H1 (cell line): ENCODE results near the gene DTD1. TPM values are rescaled to one million over a fixed set of nuclear protein-coding genes. Genes with fewer than 3 reads are reported as not detected.

Experiments
- CTCF ChIA-PET: fragments of 300-600 bp; sonication (Branson Sonifier 250); formaldehyde crosslinking; loops from one replicate; lab custom pipeline; 2021; ENCODE audit not compliant: partially characterized antibody; lab: Charles Lee
- POLR2A ChIA-PET: fragments of 300-600 bp; sonication (Branson Sonifier 250); formaldehyde crosslinking; loops from one replicate; lab custom pipeline; 2021; ENCODE audit warnings: inconsistent platforms; ENCODE audit not compliant: partially characterized antibody; lab: Charles Lee
- DNase-seq, 2 experiments: peaks; one replicate each; pipeline versions ENCODE4 v3.0.0 to v3.0.0-alpha.2; 2010 to 2022; ENCODE audit warnings: low spot score in 2 of 2, low read depth in 1 of 2, mixed read lengths in 1 of 2
- FAIRE-seq: peaks from 2 replicates; lab custom pipeline; 2011; peaks lifted over from hg19 to GRCh38; lab: Jason Lieb, UNC
- H2AFZ ChIP-seq: 2 replicates; pipeline ENCODE4 v1.8.1; 2012; ENCODE audit warnings: low read length, inconsistent platforms
- H2AK5ac ChIP-seq: 2 replicates; pipeline ENCODE4 v1.6.1; 2013; ENCODE audit warnings: low read depth, low read length
- H2BK120ac ChIP-seq: replicated peaks from 2 replicates; pipeline ENCODE3; 2013; ENCODE audit warnings: low read depth, low read length, inconsistent platforms
- H2BK12ac ChIP-seq: 2 replicates; pipeline ENCODE4 v1.6.1; 2013; ENCODE audit warnings: low read depth, low read length
- H2BK15ac ChIP-seq: 2 replicates; pipeline ENCODE4 v1.6.1; 2013; ENCODE audit warnings: low read length
- H2BK20ac ChIP-seq: 2 replicates; pipeline ENCODE4 v1.6.1; 2013; ENCODE audit warnings: low read length
- H2BK5ac ChIP-seq: 2 replicates; pipeline ENCODE4 v1.6.1; 2013; ENCODE audit warnings: low read depth, low read length
- H3K14ac ChIP-seq: 2 replicates; pipeline ENCODE4 v1.6.1; 2013; ENCODE audit warnings: inconsistent platforms; ENCODE audit not compliant: insufficient read length
- H3K18ac ChIP-seq: 2 replicates; pipeline ENCODE4 v1.6.1; 2013; ENCODE audit warnings: low read length; ENCODE audit errors: extremely low read depth
- H3K23ac ChIP-seq: 2 replicates; pipeline ENCODE4 v1.6.1; 2013; ENCODE audit warnings: inconsistent platforms; ENCODE audit not compliant: insufficient read length
- H3K23me2 ChIP-seq: 2 replicates; pipeline ENCODE4 v1.6.1; 2013; ENCODE audit warnings: low read depth, low read length
- H3K27ac ChIP-seq: 2 replicates; pipeline ENCODE4 v1.6.1; 2011; ENCODE audit warnings: low read depth, low read length, inconsistent platforms
- H3K27me3 ChIP-seq, 4 experiments: replicated peaks in 1 of 4; 1 replicate in 1 of 4; 2 replicates in 3 of 4; pipeline versions ENCODE4 v1.6.1 to v1.8.1; 2011 to 2013; ENCODE audit warnings: low read length in 3 of 4, mild to moderate bottlenecking in 3 of 4, inconsistent platforms in 2 of 4, mixed read lengths in 2 of 4, moderate library complexity in 1 of 4; ENCODE audit not compliant: control insufficient read depth in 3 of 4, insufficient read depth in 3 of 4; ENCODE audit errors: extremely low read depth in 1 of 4
- H3K36me3 ChIP-seq, 4 experiments: 2 replicates each; pipeline versions ENCODE4 v1.6.1 to v1.8.1; 2011 to 2013; ENCODE audit warnings: mild to moderate bottlenecking in 4 of 4, low read length in 3 of 4, moderate library complexity in 2 of 4, control low read depth in 1 of 4, inconsistent platforms in 1 of 4; ENCODE audit not compliant: insufficient read depth in 4 of 4, control insufficient read depth in 2 of 4
- H3K4ac ChIP-seq: replicated peaks from 2 replicates; pipeline ENCODE3; 2013; ENCODE audit warnings: low read length, low read depth, mixed read lengths, inconsistent platforms; ENCODE audit not compliant: insufficient read length
- H3K4me1 ChIP-seq, 4 experiments: replicated peaks in 1 of 4; 1 replicate in 1 of 4; 2 replicates in 3 of 4; pipeline versions ENCODE4 v1.6.1 to v1.8.1; 2011 to 2013; ENCODE audit warnings: low read length in 3 of 4, inconsistent platforms in 2 of 4, mixed read lengths in 1 of 4; ENCODE audit not compliant: insufficient read depth in 4 of 4, control insufficient read depth in 3 of 4
- H3K4me2 ChIP-seq, 2 experiments: 2 replicates each; pipeline versions ENCODE4 v1.6.1 to v1.8.1; 2011 to 2013; ENCODE audit warnings: low read depth in 2 of 2, low read length in 2 of 2, control low read depth in 1 of 2, inconsistent platforms in 1 of 2, mild to moderate bottlenecking in 1 of 2; ENCODE audit not compliant: insufficient read depth in 1 of 2
- H3K4me3 ChIP-seq, 4 experiments: fragments of 200-600, 300-600 bp in 1 of 4; sonication (generic), shearing (Covaris generic), sonication (Bioruptor Twin) in 1 of 4; 2 replicates each; pipeline versions ENCODE4 v1.5.1 to v1.8.1; 2011 to 2016; ENCODE audit warnings: low read length in 4 of 4, low read depth in 3 of 4, control low read depth in 2 of 4, inconsistent platforms in 2 of 4, mild to moderate bottlenecking in 2 of 4, mixed read lengths in 1 of 4, moderate library complexity in 1 of 4; ENCODE audit not compliant: insufficient read depth in 2 of 4; ENCODE audit errors: extremely low read depth in 1 of 4
- H3K56ac ChIP-seq: replicated peaks from 2 replicates; pipeline ENCODE3; 2013; ENCODE audit warnings: low read depth, mild to moderate bottlenecking, mixed read lengths, low read length, inconsistent platforms; ENCODE audit not compliant: insufficient read length
- H3K79me1 ChIP-seq: 2 replicates; pipeline ENCODE4 v1.6.1; 2013; ENCODE audit warnings: low read depth, low read length, control low read depth
- H3K79me2 ChIP-seq, 2 experiments: 2 replicates each; pipeline versions ENCODE4 v1.6.1 to v1.8.1; 2012 to 2013; ENCODE audit warnings: low read length in 2 of 2, mild to moderate bottlenecking in 2 of 2, inconsistent platforms in 1 of 2; ENCODE audit not compliant: insufficient read depth in 2 of 2, control insufficient read depth in 1 of 2
- H3K9ac ChIP-seq, 4 experiments: replicated peaks in 1 of 4; 1 replicate in 1 of 4; 2 replicates in 3 of 4; pipeline versions ENCODE4 v1.6.1 to v1.8.1; 2011 to 2013; ENCODE audit warnings: low read depth in 3 of 4, low read length in 3 of 4, control low read depth in 2 of 4, mild to moderate bottlenecking in 2 of 4, moderate library complexity in 2 of 4, inconsistent platforms in 1 of 4; ENCODE audit errors: extremely low read depth in 1 of 4
- H3K9me3 ChIP-seq, 2 experiments: 2 replicates each; pipeline versions ENCODE4 v1.6.1 to v1.8.1; 2012 to 2013; ENCODE audit warnings: mild to moderate bottlenecking in 2 of 2, moderate library complexity in 2 of 2, control low read depth in 1 of 2, inconsistent platforms in 1 of 2, low read depth in 1 of 2, low read length in 1 of 2, mixed read lengths in 1 of 2; ENCODE audit not compliant: insufficient read depth in 2 of 2
- H4K20me1 ChIP-seq, 2 experiments: replicated peaks in 1 of 2; 2 replicates each; pipeline versions ENCODE3 to v1.8.1; 2011 to 2013; ENCODE audit warnings: inconsistent platforms in 2 of 2, low read length in 2 of 2, mild to moderate bottlenecking in 1 of 2; ENCODE audit not compliant: insufficient read depth in 2 of 2, control insufficient read depth in 1 of 2
- H4K5ac ChIP-seq: 2 replicates; pipeline ENCODE4 v1.6.1; 2013; ENCODE audit warnings: low read length, low read depth, mixed read lengths, inconsistent platforms; ENCODE audit not compliant: insufficient read length
- H4K8ac ChIP-seq: 2 replicates; pipeline ENCODE4 v1.8.0; 2013; ENCODE audit warnings: mild to moderate bottlenecking, moderate library complexity, low read length, inconsistent platforms; ENCODE audit not compliant: insufficient read depth; ENCODE audit errors: extremely low read depth
- H4K91ac ChIP-seq: replicated peaks from 2 replicates; pipeline ENCODE3; 2013; ENCODE audit warnings: low read length, mixed read lengths, inconsistent platforms; ENCODE audit not compliant: insufficient read length
- ATF3 ChIP-seq: IDR thresholded peaks from 2 replicates; pipeline ENCODE4 v1.6.1; 2011; ENCODE audit warnings: low read depth, mild to moderate bottlenecking, low read length; ENCODE audit not compliant: insufficient read depth
- CHD2 ChIP-seq: IDR thresholded peaks from 2 replicates; pipeline ENCODE4 v1.6.1; 2012; ENCODE audit warnings: low read length, improper control_type of control experiment
- FOSL1 ChIP-seq: IDR thresholded peaks from 2 replicates; pipeline ENCODE4 v1.6.1; 2011; ENCODE audit warnings: mild to moderate bottlenecking, low read depth, low read length, moderate library complexity; ENCODE audit not compliant: insufficient read depth
- GABPA ChIP-seq: IDR thresholded peaks from 2 replicates; pipeline ENCODE4 v1.6.1; 2011; ENCODE audit warnings: mild to moderate bottlenecking, low read length, moderate library complexity, borderline replicate concordance; ENCODE audit not compliant: insufficient read depth
- HDAC6 ChIP-seq: IDR thresholded peaks from one replicate; pipeline ENCODE4 v1.7.1; 2012; ENCODE audit warnings: low read depth, mild to moderate bottlenecking, inconsistent platforms, low read length, moderate library complexity
- KDM1A ChIP-seq: fragments of 200-600, 300-600 bp; sonication (generic); IDR thresholded peaks from 2 replicates; pipeline ENCODE4 v1.7.1; 2016; ENCODE audit warnings: mild to moderate bottlenecking, low read length, borderline replicate concordance
- RAD21 ChIP-seq, 2 experiments: IDR thresholded peaks in 1 of 2; conservative IDR thresholded peaks in 1 of 2; 2 replicates each; pipeline ENCODE4 v1.6.1; 2011; ENCODE audit warnings: low read depth in 2 of 2, low read length in 2 of 2, improper control_type of control experiment in 1 of 2, inconsistent platforms in 1 of 2, mild to moderate bottlenecking in 1 of 2, moderate library complexity in 1 of 2
- TAF1 ChIP-seq: IDR thresholded peaks from 2 replicates; pipeline ENCODE4 v1.6.1; 2011; ENCODE audit warnings: mild to moderate bottlenecking, low read depth, low read length
- TAF7 ChIP-seq: optimal IDR thresholded peaks from 2 replicates; pipeline ENCODE3; 2011; ENCODE audit warnings: low read depth, mild to moderate bottlenecking, inconsistent platforms, low read length, moderate library complexity, borderline replicate concordance
- TEAD4 ChIP-seq: IDR thresholded peaks from 2 replicates; pipeline ENCODE4 v1.6.1; 2012; ENCODE audit warnings: low read depth, low read length, inconsistent platforms, mixed read lengths
- WGBS, 2 experiments: shearing (Covaris generic) in 1 of 2; methylation state at CpG; one replicate each; pipeline versions ENCODE4 v1.1.6 to v1.1.7; 2013 to 2015; ENCODE audit warnings: low lambda C conversion rate in 2 of 2, mixed read lengths in 2 of 2, inconsistent platforms in 1 of 2, low coverage in 1 of 2, missing lambda C conversion rate in 1 of 2; ENCODE audit not compliant: insufficient replicate concordance in 2 of 2, insufficient coverage in 1 of 2, insufficient read length in 1 of 2; ENCODE audit errors: extremely low coverage in 1 of 2, missing lambda C conversion rate in 1 of 2; 5-methylcytosine and 5-hydroxymethylcytosine counted together
- polyA plus RNA-seq, 7 experiments: library from polyadenylated mRNA; depleted of rRNA in 3 of 7; stranded (reverse) in 5 of 7; unstranded in 2 of 7; fragments of >200 nt in 5 of 7; fragments of 200-250 nt in 2 of 7; gene quantifications; 1 replicate in 5 of 7; 2 replicates in 1 of 7; 4 replicates in 1 of 7; pipeline versions ENCODE4 v1.2.1 to v1.2.3, GENCODE V29; 2011 to 2013; ENCODE audit warnings: missing spikeins in 2 of 7, mixed read lengths in 2 of 7
- total RNA-seq: library from RNA; stranded (reverse); fragmentation: NEBNext Ultra II Directional; extraction: Animal tissue kit (Norgen Biotek cat#: 25700); gene quantifications from 2 replicates; pipeline ENCODE4 v1.2.1, GENCODE V29; 2021

The DTD1 gene
- total and polyA plus RNA-seq, 2 of the 8 experiments (the other 6 are each of a cell fraction or from before 2014, with no cell fraction given) = 49.7 to 66.6 TPM

- no peak overlapping the region for H3K14ac ChIP-seq
- H3K23me2 ChIP-seq = no peaks in the 10 kb centered on the region
- H2AK5ac ChIP-seq = no peak overlapping the region
- peaks cover 0 to 3% (median 0%) of the 10 kb centered on the region in 4 experiments; a peak in 1 of 8 replicates for H3K36me3 ChIP-seq
- no peak overlapping the region for H4K91ac ChIP-seq
- no peak overlapping the region for H3K27ac ChIP-seq
- H2BK15ac ChIP-seq = no peak overlapping the region
- TF ChIP-seq FOSL1 = no peak
- no peak for TF ChIP-seq RAD21 (IDR thresholded peaks at IDR 0.05 in 1 of 2, conservative IDR thresholded peaks at IDR 0.05 in 1 of 2; ENCODE audit: low read depth in 2 of 2, low read length in 2 of 2)
- TF ChIP-seq HDAC6 = no peak
- TF ChIP-seq CHD2 = no peak
- no peak for TF ChIP-seq TAF1
- no peak for TF ChIP-seq KDM1A
- no peak for TF ChIP-seq TAF7
- no peak for TF ChIP-seq ATF3
- no peak for TF ChIP-seq GABPA
- TF ChIP-seq TEAD4 = no peak
- H2AFZ ChIP-seq = no peak overlapping the region
- H3K4me1 ChIP-seq = peaks cover 2 to 5% (median 5%) of the 10 kb centered on the region in 4 experiments; a peak in 3 of 7 replicates
- H2BK20ac ChIP-seq = no peak overlapping the region
- H4K5ac ChIP-seq = no peak overlapping the region
- H3K4ac ChIP-seq = no peak overlapping the region
- H4K8ac ChIP-seq = no peak overlapping the region
- H3K79me1 ChIP-seq = no peaks in the 10 kb centered on the region
- DNase-seq (no peak), FAIRE-seq (no peak)
- H3K4me2 ChIP-seq = no peak overlapping the region
- H3K79me2 ChIP-seq = no peaks in the 10 kb centered on the region
- WGBS, 2 experiments = 86% methylated on average over 1 of the region's 1 CpG; no CpG with 5 or more reads in 1 of the 2 experiments
- H3K4me3 ChIP-seq = no peak overlapping the region
- no peak overlapping the region for H3K9ac ChIP-seq
- POLR2A ChIA-PET = no interaction called here
- no peaks in the 10 kb centered on the region for H4K20me1 ChIP-seq
- H3K23ac ChIP-seq = no peak overlapping the region
- CTCF ChIA-PET = interaction anchor here (0.5 to 1.4 kb wide), 3 partner anchors 20 to 85 kb away, joined by 3 to 5 read pairs (median 5); no protein-coding TSS in a partner anchor
- no peak overlapping the region for H3K18ac ChIP-seq
- H3K9me3 ChIP-seq = no peaks in the 10 kb centered on the region
- no peak overlapping the region for H2BK5ac ChIP-seq
- no peak overlapping the region for H2BK12ac ChIP-seq
- no peaks in the 10 kb centered on the region; a peak in 1 of 7 replicates for H3K27me3 ChIP-seq
- H3K56ac ChIP-seq = no peak overlapping the region
- no peak overlapping the region for H2BK120ac ChIP-seq
Measured at GRCh38 chr20:18717062-18717461, 129.2 kb downstream of the DTD1 start.
